Measurements from ENCODE around the gene P2RX7.
"Not testable (repeated sequence)": the region's sequence is repeated elsewhere in the genome, so short reads cannot be mapped to it uniquely, and the experiment has no call there.

P2RX7 gene

GRCh38 chr12:121186826-121187225, 54.1 kb downstream of the P2RX7 start:
- no peaks in the 10 kb centered on the region for H3K9me3 Mint-ChIP-seq
- peaks cover 2% of the 10 kb centered on the region for H3K4me1 Mint-ChIP-seq (ENCODE audit: low read depth)
- no peak overlapping the region for H3K4me3 Mint-ChIP-seq
- no peaks in the 10 kb centered on the region for H3K27me3 Mint-ChIP-seq (ENCODE audit: low read depth)
- H3K36me3 Mint-ChIP-seq (ENCODE audit: low read depth), result peaks cover 17% of the 10 kb centered on the region
- H3K27ac Mint-ChIP-seq, result no peak overlapping the region

GRCh38 chr12:121187501-121187900, 54.8 kb downstream of the P2RX7 start:
- no peak overlapping the region for H3K4me3 Mint-ChIP-seq
- no peaks in the 10 kb centered on the region for H3K27me3 Mint-ChIP-seq (ENCODE audit: low read depth)
- no peak overlapping the region for H3K27ac Mint-ChIP-seq
- peaks cover 14% of the 10 kb centered on the region for H3K36me3 Mint-ChIP-seq (ENCODE audit: low read depth)
- H3K4me1 Mint-ChIP-seq (ENCODE audit: low read depth), result no peaks in the 10 kb centered on the region
- no peaks in the 10 kb centered on the region for H3K9me3 Mint-ChIP-seq

GRCh38 chr12:121188227-121188626, 55.6 kb downstream of the P2RX7 start:
- Mint-ChIP-seq H3K4me3 (no peak overlapping the region), H3K36me3 (ENCODE audit: low read depth) (peaks cover 14% of the 10 kb centered on the region), H3K27me3 (ENCODE audit: low read depth) (no peaks in the 10 kb centered on the region), H3K27ac (no peak overlapping the region), H3K4me1 (ENCODE audit: low read depth) (no peaks in the 10 kb centered on the region), H3K9me3 (no peaks in the 10 kb centered on the region)

GRCh38 chr12:121189131-121189530, 56.5 kb downstream of the P2RX7 start:
- H3K27me3 Mint-ChIP-seq (ENCODE audit: low read depth), result no peaks in the 10 kb centered on the region
- H3K4me1 Mint-ChIP-seq (ENCODE audit: low read depth), result no peaks in the 10 kb centered on the region
- no peak overlapping the region for H3K4me3 Mint-ChIP-seq
- H3K9me3 Mint-ChIP-seq, result no peaks in the 10 kb centered on the region
- no peak overlapping the region for H3K27ac Mint-ChIP-seq
- peaks cover 14% of the 10 kb centered on the region for H3K36me3 Mint-ChIP-seq (ENCODE audit: low read depth)

- Mint-ChIP-seq H3K27ac (no peak overlapping the region), H3K27me3 (ENCODE audit: low read depth) (no peaks in the 10 kb centered on the region), H3K4me3 (no peak overlapping the region), H3K4me1 (ENCODE audit: low read depth) (no peaks in the 10 kb centered on the region), H3K36me3 (ENCODE audit: low read depth) (peaks cover 14% of the 10 kb centered on the region), H3K9me3 (no peaks in the 10 kb centered on the region)
Observed at GRCh38 chr12:121189619-121190155, 57.0 kb downstream of the P2RX7 start.

GRCh38 chr12:121190523-121191031, 57.9 kb downstream of the P2RX7 start:
- H3K4me1 Mint-ChIP-seq (ENCODE audit: low read depth), result no peaks in the 10 kb centered on the region
- no peaks in the 10 kb centered on the region for H3K9me3 Mint-ChIP-seq
- no peaks in the 10 kb centered on the region for H3K27me3 Mint-ChIP-seq (ENCODE audit: low read depth)
- H3K36me3 Mint-ChIP-seq (ENCODE audit: low read depth), result peaks cover 10% of the 10 kb centered on the region
- no peak overlapping the region for H3K4me3 Mint-ChIP-seq
- no peak overlapping the region for H3K27ac Mint-ChIP-seq

- no peaks in the 10 kb centered on the region for H3K27me3 Mint-ChIP-seq (ENCODE audit: low read depth)
- H3K36me3 Mint-ChIP-seq (ENCODE audit: low read depth), result peaks cover 8% of the 10 kb centered on the region
- peak overlapping the region; percentile 49 for H3K27ac Mint-ChIP-seq
- H3K4me3 Mint-ChIP-seq, result no peak overlapping the region
- H3K9me3 Mint-ChIP-seq, result no peaks in the 10 kb centered on the region
- H3K4me1 Mint-ChIP-seq (ENCODE audit: low read depth), result no peaks in the 10 kb centered on the region
Observed at GRCh38 chr12:121191151-121191550, 58.5 kb downstream of the P2RX7 start.

GRCh38 chr12:121196902-121197301, 64.2 kb downstream of the P2RX7 start:
- Mint-ChIP-seq H3K27ac (peak overlapping the region; percentile 75), H3K36me3 (ENCODE audit: low read depth) (no peaks in the 10 kb centered on the region), H3K27me3 (ENCODE audit: low read depth) (no peaks in the 10 kb centered on the region), H3K4me3 (peak overlapping the region; percentile 21), H3K4me1 (ENCODE audit: low read depth) (peaks cover 15% of the 10 kb centered on the region), H3K9me3 (no peaks in the 10 kb centered on the region)

- Mint-ChIP-seq H3K27me3 (ENCODE audit: low read depth) (no peaks in the 10 kb centered on the region), H3K4me3 (no peak overlapping the region), H3K9me3 (no peaks in the 10 kb centered on the region), H3K36me3 (ENCODE audit: low read depth) (no peaks in the 10 kb centered on the region), H3K4me1 (ENCODE audit: low read depth) (peaks cover 15% of the 10 kb centered on the region), H3K27ac (no peak overlapping the region)
Observed at GRCh38 chr12:121198949-121199348, 66.3 kb downstream of the P2RX7 start.

GRCh38 chr12:121201140-121201539, 68.5 kb downstream of the P2RX7 start:
- H3K36me3 Mint-ChIP-seq (ENCODE audit: low read depth), result not testable (repeated sequence)

GRCh38 chr12:121202407-121203355, 70.0 kb downstream of the P2RX7 start:
- no peak overlapping the region for H3K27ac Mint-ChIP-seq
- peaks cover 11% of the 10 kb centered on the region for H3K4me1 Mint-ChIP-seq (ENCODE audit: low read depth)
- no peak overlapping the region for H3K4me3 Mint-ChIP-seq
- no peaks in the 10 kb centered on the region for H3K9me3 Mint-ChIP-seq
- no peaks in the 10 kb centered on the region for H3K27me3 Mint-ChIP-seq (ENCODE audit: low read depth)
- no peaks in the 10 kb centered on the region for H3K36me3 Mint-ChIP-seq (ENCODE audit: low read depth)

More at GRCh38 chr12:121201140-121201539, 68.5 kb downstream of the P2RX7 start:
- H3K9me3 Mint-ChIP-seq; H3K27me3 Mint-ChIP-seq (ENCODE audit: low read depth); H3K4me3 Mint-ChIP-seq; H3K27ac Mint-ChIP-seq: not testable (repeated sequence)
- peaks cover 18% of the 10 kb centered on the region for H3K4me1 Mint-ChIP-seq (ENCODE audit: low read depth)

GRCh38 chr12:121203482-121203881, 70.8 kb downstream of the P2RX7 start:
- peaks cover 6% of the 10 kb centered on the region for H3K4me1 Mint-ChIP-seq (ENCODE audit: low read depth)
- no peak overlapping the region for H3K4me3 Mint-ChIP-seq
- H3K9me3 Mint-ChIP-seq, result no peaks in the 10 kb centered on the region
- H3K27ac Mint-ChIP-seq, result no peak overlapping the region
- H3K27me3 Mint-ChIP-seq (ENCODE audit: low read depth), result no peaks in the 10 kb centered on the region
- peaks cover 1% of the 10 kb centered on the region for H3K36me3 Mint-ChIP-seq (ENCODE audit: low read depth)

- Mint-ChIP-seq H3K36me3 (ENCODE audit: low read depth) (peaks cover 1% of the 10 kb centered on the region), H3K4me3 (no peak overlapping the region), H3K9me3 (no peaks in the 10 kb centered on the region), H3K27ac (no peak overlapping the region), H3K27me3 (ENCODE audit: low read depth) (no peaks in the 10 kb centered on the region), H3K4me1 (ENCODE audit: low read depth) (peaks cover 11% of the 10 kb centered on the region)
Observed at GRCh38 chr12:121205491-121205890, 72.8 kb downstream of the P2RX7 start.

GRCh38 chr12:121208571-121208970, 75.9 kb downstream of the P2RX7 start:
- H3K36me3 Mint-ChIP-seq (ENCODE audit: low read depth); H3K9me3 Mint-ChIP-seq; H3K27me3 Mint-ChIP-seq (ENCODE audit: low read depth): not testable (repeated sequence)
- Mint-ChIP-seq H3K27ac (peak overlapping the region; percentile 36), H3K4me1 (ENCODE audit: low read depth) (peaks cover 22% of the 10 kb centered on the region), H3K4me3 (peak overlapping the region; percentile 52)

- H3K36me3 Mint-ChIP-seq (ENCODE audit: low read depth), result peaks cover 12% of the 10 kb centered on the region
- H3K27me3 Mint-ChIP-seq (ENCODE audit: low read depth), result no peaks in the 10 kb centered on the region
- peak overlapping the region; percentile 79 for H3K4me3 Mint-ChIP-seq
- H3K9me3 Mint-ChIP-seq, result no peaks in the 10 kb centered on the region
- peaks cover 23% of the 10 kb centered on the region for H3K4me1 Mint-ChIP-seq (ENCODE audit: low read depth)
- H3K27ac Mint-ChIP-seq, result peak overlapping the region; percentile 84
Observed at GRCh38 chr12:121209221-121209620, 76.5 kb downstream of the P2RX7 start.

Measured in T-helper 1 cell treated with Interleukin-12 subunit alpha and Interleukin-12 subunit beta and Interleukin-4 antibody, amounts not matched to agents 30 μg/mL and 1 μg/mL, for 36 hours (primary cell).